Loucy (cell line): ENCODE measurements around the gene CDK11A.
A peak's percentile ranks its signal among the peaks of the same experiment; 100 is the strongest.
"Not testable (repeated sequence)": the region's sequence is repeated elsewhere in the genome, so short reads cannot be mapped to it uniquely, and the experiment has no call there.

ENCODE experiments used
- H2AFZ ChIP-seq: fragments of 200-600 bp; sonication (generic); 2 replicates; pipeline ENCODE4 v1.6.0; 2016; ENCODE audit warnings: antibody characterized with exemption, mild to moderate bottlenecking, low read length, moderate library complexity
- H3F3A ChIP-seq: fragments of 200-600 bp; 2 replicates; pipeline ENCODE4 v1.6.0; 2016; ENCODE audit warnings: antibody characterized with exemption, low read depth, mild to moderate bottlenecking
- H3K27me3 ChIP-seq: fragments of 200-600 bp; sonication (generic); 2 replicates; pipeline ENCODE4 v1.6.1; 2014; ENCODE audit warnings: low read length, mild to moderate bottlenecking; ENCODE audit not compliant: insufficient read depth, poor library complexity, severe bottlenecking
- H3K36me3 ChIP-seq: fragments of 200-600 bp; sonication (generic); 2 replicates; pipeline ENCODE4 v1.6.1; 2016; ENCODE audit warnings: low read length; ENCODE audit not compliant: insufficient read depth
- H3K4me1 ChIP-seq: fragments of 200-600 bp; sonication (generic); 2 replicates; pipeline ENCODE4 v1.5.1; 2014; ENCODE audit warnings: low read length, mild to moderate bottlenecking; ENCODE audit not compliant: insufficient read depth, poor library complexity, severe bottlenecking
- H3K4me2 ChIP-seq: fragments of 200-600 bp; sonication (generic); 2 replicates; pipeline ENCODE4 v1.6.0; 2014; ENCODE audit warnings: antibody characterized with exemption, low read length, low read depth, mild to moderate bottlenecking; ENCODE audit not compliant: poor library complexity, severe bottlenecking
- H3K4me3 ChIP-seq: fragments of 200-600 bp; sonication (generic); 2 replicates; pipeline ENCODE4 v1.5.1; 2014; ENCODE audit warnings: low read length, mild to moderate bottlenecking, mixed read lengths; ENCODE audit not compliant: poor library complexity, severe bottlenecking
- H3K79me2 ChIP-seq: fragments of 200-600 bp; sonication (generic); 2 replicates; pipeline ENCODE4 v1.6.1; 2014; ENCODE audit warnings: low read length; ENCODE audit not compliant: insufficient read depth
- H3K9ac ChIP-seq: fragments of 200-600 bp; sonication (generic); 2 replicates; pipeline ENCODE4 v1.6.0; 2014; ENCODE audit warnings: mild to moderate bottlenecking, low read depth, low read length, moderate library complexity; ENCODE audit not compliant: poor library complexity, severe bottlenecking
- H3K9me2 ChIP-seq: fragments of 200-600 bp; sonication (generic); replicated peaks from 2 replicates; pipeline ENCODE4 v1.6.1; 2016; ENCODE audit warnings: low read depth, low read length, mixed read lengths
- H3K9me3 ChIP-seq: fragments of 200-600 bp; sonication (generic); 2 replicates; pipeline ENCODE4 v1.6.1; 2014; ENCODE audit warnings: mild to moderate bottlenecking, antibody characterized with exemption, low read length, low read depth; ENCODE audit not compliant: insufficient read depth
- H4K20me1 ChIP-seq: fragments of 200-600 bp; sonication (generic); 2 replicates; pipeline ENCODE4 v1.6.0; 2014; ENCODE audit warnings: antibody characterized with exemption, low read length, mild to moderate bottlenecking; ENCODE audit not compliant: insufficient read depth, poor library complexity, severe bottlenecking
- CTCF ChIP-seq: fragments of 200-600 bp; sonication (generic); conservative IDR thresholded peaks from 2 replicates; pipeline ENCODE4 v1.5.1; 2014; ENCODE audit warnings: mild to moderate bottlenecking, antibody characterized with exemption, low read length
- EZH2phosphoT487 ChIP-seq: fragments of 200-600 bp; IDR thresholded peaks from 2 replicates; pipeline ENCODE4 v1.6.1; 2018; ENCODE audit warnings: antibody characterized with exemption, mild to moderate bottlenecking, moderate library complexity, borderline replicate concordance

The CDK11A gene

GRCh38 chr1:1724035-1724864 lies at the start of gene CDK11A:
Gene CDK11A, minus strand, starts transcription at chr1:1724357. Its CDS starts 1,539 bp downstream, at chr1:1722818.
- Histone ChIP-seq H3K9ac (peak within 1 kb of the TSS; percentile 76), H3K79me2 (peaks cover 14% of the 10 kb centered on the region; the same call in 1 of the 2 replicates), H3K4me2 (peak within 1 kb of the TSS; percentile 27), H2AFZ (peak within 1 kb of the TSS; percentile 14; the same call in 1 of the 2 replicates), H3K4me3 (peak within 1 kb of the TSS; percentile 79)
- H4K20me1 ChIP-seq, H3F3A ChIP-seq, H3K9me3 ChIP-seq, H3K9me2 ChIP-seq, H3K36me3 ChIP-seq, H3K4me1 ChIP-seq, H3K27me3 ChIP-seq: not testable (repeated sequence)
- peak; percentile 39 for TF ChIP-seq CTCF

DNA sequence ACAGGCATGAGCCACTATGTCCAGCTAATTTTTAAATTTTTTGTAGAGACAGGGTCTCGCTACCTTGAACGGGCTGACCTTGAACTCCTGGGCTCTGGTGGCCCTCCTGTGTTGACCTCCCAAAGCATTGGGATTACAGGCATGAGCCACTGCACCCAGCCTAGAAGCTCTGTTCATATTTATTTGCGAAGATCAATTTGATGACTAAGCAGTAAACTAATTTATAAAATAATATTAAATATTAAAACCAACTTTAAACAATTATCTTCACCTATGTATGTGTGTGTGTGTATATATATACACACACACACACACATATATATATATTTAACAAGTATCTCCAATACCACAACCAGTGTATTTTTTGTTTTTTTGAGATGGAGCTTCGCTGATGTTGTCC lies 49.7 kb upstream of the CDK11A start:
- peaks cover 26% of the 10 kb centered on the region for H3K4me1 ChIP-seq
- no peaks in the 10 kb centered on the region for H4K20me1 ChIP-seq
- no peaks in the 10 kb centered on the region for H3K9me2 ChIP-seq
- H3K79me2 ChIP-seq = peaks cover 77% of the 10 kb centered on the region
- no peak overlapping the region for H3K9ac ChIP-seq
- H3F3A ChIP-seq = no peaks in the 10 kb centered on the region
- H2AFZ ChIP-seq = no peak overlapping the region
- no peaks in the 10 kb centered on the region for H3K9me3 ChIP-seq
- TF ChIP-seq EZH2phosphoT487 (no peak), CTCF (no peak)
- H3K4me3 ChIP-seq = no peak overlapping the region
- peaks cover 4% of the 10 kb centered on the region for H3K27me3 ChIP-seq
- no peaks in the 10 kb centered on the region for H3K36me3 ChIP-seq
- no peak overlapping the region for H3K4me2 ChIP-seq

DNA sequence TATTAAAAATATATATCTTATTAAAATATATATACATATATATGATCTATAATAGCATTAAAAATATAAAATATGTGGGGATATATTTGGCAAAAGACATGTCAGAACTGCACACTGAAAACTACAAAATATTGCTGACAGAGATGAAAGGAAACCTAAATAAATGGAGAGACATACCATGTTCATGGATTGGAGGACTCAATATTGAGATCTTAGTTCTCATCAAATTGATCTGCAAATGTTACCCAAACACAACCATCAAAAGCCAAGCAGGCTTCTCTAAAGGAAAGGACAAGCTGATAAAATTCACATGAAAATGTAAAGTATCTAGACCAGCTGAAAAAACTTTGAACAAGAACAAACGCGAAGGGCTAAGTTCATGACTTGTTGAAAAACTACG lies 46.9 kb upstream of the CDK11A start:
- Histone ChIP-seq H3K9me2 (no peaks in the 10 kb centered on the region), H3K9ac (no peak overlapping the region), H3K4me3 (no peak overlapping the region), H3F3A (no peaks in the 10 kb centered on the region), H3K79me2 (peaks cover 79% of the 10 kb centered on the region), H2AFZ (no peak overlapping the region), H4K20me1 (no peaks in the 10 kb centered on the region), H3K4me2 (no peak overlapping the region), H3K9me3 (no peaks in the 10 kb centered on the region), H3K4me1 (peaks cover 12% of the 10 kb centered on the region), H3K27me3 (no peaks in the 10 kb centered on the region), H3K36me3 (no peaks in the 10 kb centered on the region)
- TF ChIP-seq EZH2phosphoT487 (no peak), CTCF (no peak)
